ENCODE data around the gene HDAC9.

HDAC9 gene

GRCh38 chr7:18685971-18686370 lies 190.4 kb downstream of the HDAC9 start:
- no peaks in the 10 kb centered on the region for H3K4me1 ChIP-seq (ENCODE audit: control insufficient read depth, insufficient read depth, low read length, poor library complexity, severe bottlenecking)
- no peak overlapping the region for H3K27ac ChIP-seq (ENCODE audit: low read depth, low read length, severe bottlenecking)
- no peaks in the 10 kb centered on the region for H3K36me3 ChIP-seq (ENCODE audit: control insufficient read depth, insufficient read depth, low read length)

GRCh38 chr7:18689551-18689950 lies 194.0 kb downstream of the HDAC9 start:
- Histone ChIP-seq H3K4me1 (ENCODE audit: control insufficient read depth, insufficient read depth, low read length, poor library complexity, severe bottlenecking) (no peaks in the 10 kb centered on the region), H3K9me3 (ENCODE audit: control insufficient read depth, low read length) (no peaks in the 10 kb centered on the region), H3K27ac (ENCODE audit: low read depth, low read length, severe bottlenecking) (no peak overlapping the region), H3K36me3 (ENCODE audit: control insufficient read depth, insufficient read depth, low read length) (no peaks in the 10 kb centered on the region), H3K4me3 (ENCODE audit: extremely low read depth, insufficient read depth, low read length, poor library complexity, severe bottlenecking) (no peak overlapping the region)
- 100% methylated on average over 1 of the region's 2 CpGs for WGBS, 2 experiments (ENCODE audit: insufficient coverage in 2 of 2)

More at GRCh38 chr7:18685971-18686370, 190.4 kb downstream of the HDAC9 start:
- H3K4me3 ChIP-seq (ENCODE audit: extremely low read depth, insufficient read depth, low read length, poor library complexity, severe bottlenecking) = no peak overlapping the region
- H3K9me3 ChIP-seq (ENCODE audit: control insufficient read depth, low read length) = no peaks in the 10 kb centered on the region

GRCh38 chr7:18693406-18693805 lies 197.9 kb downstream of the HDAC9 start:
- H3K9me3 ChIP-seq (ENCODE audit: control insufficient read depth, low read length) = no peaks in the 10 kb centered on the region

GRCh38 chr7:18693816-18694215 lies 198.3 kb downstream of the HDAC9 start:
- no peaks in the 10 kb centered on the region for H3K9me3 ChIP-seq (ENCODE audit: control insufficient read depth, low read length)
- no peaks in the 10 kb centered on the region for H3K36me3 ChIP-seq (ENCODE audit: control insufficient read depth, insufficient read depth, low read length)

More at GRCh38 chr7:18693406-18693805, 197.9 kb downstream of the HDAC9 start:
- Histone ChIP-seq H3K27ac (ENCODE audit: low read depth, low read length, severe bottlenecking) (no peak overlapping the region), H3K36me3 (ENCODE audit: control insufficient read depth, insufficient read depth, low read length) (no peaks in the 10 kb centered on the region), H3K4me3 (ENCODE audit: extremely low read depth, insufficient read depth, low read length, poor library complexity, severe bottlenecking) (no peak overlapping the region), H3K4me1 (ENCODE audit: control insufficient read depth, insufficient read depth, low read length, poor library complexity, severe bottlenecking) (no peaks in the 10 kb centered on the region)
- WGBS, 2 experiments (ENCODE audit: insufficient coverage in 2 of 2) = 60% methylated on average over 1 of the region's 4 CpGs; no CpG with 5 or more reads in 1 of the 2 experiments

GRCh38 chr7:18694484-18694883 lies 198.9 kb downstream of the HDAC9 start:
- 80 to 90% methylated on average over 2 of the region's 3 CpGs for WGBS, 2 experiments (ENCODE audit: insufficient coverage in 2 of 2)
- no peaks in the 10 kb centered on the region for H3K36me3 ChIP-seq (ENCODE audit: control insufficient read depth, insufficient read depth, low read length)

More at GRCh38 chr7:18693816-18694215, 198.3 kb downstream of the HDAC9 start:
- no peak overlapping the region for H3K27ac ChIP-seq (ENCODE audit: low read depth, low read length, severe bottlenecking)
- H3K4me3 ChIP-seq (ENCODE audit: extremely low read depth, insufficient read depth, low read length, poor library complexity, severe bottlenecking) = no peak overlapping the region
- WGBS, 2 experiments (ENCODE audit: insufficient coverage in 2 of 2) = no CpG with 5 or more reads among the region's 2 CpGs
- no peaks in the 10 kb centered on the region for H3K4me1 ChIP-seq (ENCODE audit: control insufficient read depth, insufficient read depth, low read length, poor library complexity, severe bottlenecking)

GRCh38 chr7:18694911-18695310 lies 199.4 kb downstream of the HDAC9 start:
- no peaks in the 10 kb centered on the region for H3K36me3 ChIP-seq (ENCODE audit: control insufficient read depth, insufficient read depth, low read length)
- no CpG with 5 or more reads among the region's 1 CpG for WGBS, 2 experiments (ENCODE audit: insufficient coverage in 2 of 2)
- H3K4me1 ChIP-seq (ENCODE audit: control insufficient read depth, insufficient read depth, low read length, poor library complexity, severe bottlenecking) = no peaks in the 10 kb centered on the region
- H3K4me3 ChIP-seq (ENCODE audit: extremely low read depth, insufficient read depth, low read length, poor library complexity, severe bottlenecking) = no peak overlapping the region
- H3K9me3 ChIP-seq (ENCODE audit: control insufficient read depth, low read length) = no peaks in the 10 kb centered on the region
- no peak overlapping the region for H3K27ac ChIP-seq (ENCODE audit: low read depth, low read length, severe bottlenecking)

More at GRCh38 chr7:18694484-18694883, 198.9 kb downstream of the HDAC9 start:
- no peak overlapping the region for H3K4me3 ChIP-seq (ENCODE audit: extremely low read depth, insufficient read depth, low read length, poor library complexity, severe bottlenecking)
- H3K27ac ChIP-seq (ENCODE audit: low read depth, low read length, severe bottlenecking) = no peak overlapping the region
- no peaks in the 10 kb centered on the region for H3K9me3 ChIP-seq (ENCODE audit: control insufficient read depth, low read length)
- H3K4me1 ChIP-seq (ENCODE audit: control insufficient read depth, insufficient read depth, low read length, poor library complexity, severe bottlenecking) = no peaks in the 10 kb centered on the region

- Histone ChIP-seq H3K4me1 (ENCODE audit: control insufficient read depth, insufficient read depth, low read length, poor library complexity, severe bottlenecking) (no peaks in the 10 kb centered on the region), H3K27ac (ENCODE audit: low read depth, low read length, severe bottlenecking) (no peak overlapping the region), H3K4me3 (ENCODE audit: extremely low read depth, insufficient read depth, low read length, poor library complexity, severe bottlenecking) (no peak overlapping the region), H3K9me3 (ENCODE audit: control insufficient read depth, low read length) (no peaks in the 10 kb centered on the region), H3K36me3 (ENCODE audit: control insufficient read depth, insufficient read depth, low read length) (no peaks in the 10 kb centered on the region)
- 100% methylated on average over 1 to 3 of the region's 6 CpGs for WGBS, 2 experiments (ENCODE audit: insufficient coverage in 2 of 2)
These were observed 202.7 kb downstream of the HDAC9 start for GRCh38 chr7:18698258-18698734.

GRCh38 chr7:18700147-18700546 lies 204.6 kb downstream of the HDAC9 start:
- no peaks in the 10 kb centered on the region for H3K36me3 ChIP-seq (ENCODE audit: control insufficient read depth, insufficient read depth, low read length)
- H3K4me3 ChIP-seq (ENCODE audit: extremely low read depth, insufficient read depth, low read length, poor library complexity, severe bottlenecking) = no peak overlapping the region
- 60% methylated on average over 2 of the region's 7 CpGs; no CpG with 5 or more reads in 1 of the 2 experiments for WGBS, 2 experiments (ENCODE audit: insufficient coverage in 2 of 2)
- peaks cover 6% of the 10 kb centered on the region for H3K4me1 ChIP-seq (ENCODE audit: control insufficient read depth, insufficient read depth, low read length, poor library complexity, severe bottlenecking)
- no peaks in the 10 kb centered on the region for H3K9me3 ChIP-seq (ENCODE audit: control insufficient read depth, low read length)
- no peak overlapping the region for H3K27ac ChIP-seq (ENCODE audit: low read depth, low read length, severe bottlenecking)

- peaks cover 6% of the 10 kb centered on the region for H3K4me1 ChIP-seq (ENCODE audit: control insufficient read depth, insufficient read depth, low read length, poor library complexity, severe bottlenecking)
- 86 to 89% methylated on average over 10 to 12 of the region's 17 CpGs for WGBS, 2 experiments (ENCODE audit: insufficient coverage in 2 of 2)
- no peaks in the 10 kb centered on the region for H3K9me3 ChIP-seq (ENCODE audit: control insufficient read depth, low read length)
- H3K36me3 ChIP-seq (ENCODE audit: control insufficient read depth, insufficient read depth, low read length) = no peaks in the 10 kb centered on the region
- no peak overlapping the region for H3K4me3 ChIP-seq (ENCODE audit: extremely low read depth, insufficient read depth, low read length, poor library complexity, severe bottlenecking)
- no peak overlapping the region for H3K27ac ChIP-seq (ENCODE audit: low read depth, low read length, severe bottlenecking)
These were observed 206.7 kb downstream of the HDAC9 start for GRCh38 chr7:18702071-18702829.

- no peak overlapping the region for H3K27ac ChIP-seq (ENCODE audit: low read depth, low read length, severe bottlenecking)
- H3K4me3 ChIP-seq (ENCODE audit: extremely low read depth, insufficient read depth, low read length, poor library complexity, severe bottlenecking) = no peak overlapping the region
- no peaks in the 10 kb centered on the region for H3K36me3 ChIP-seq (ENCODE audit: control insufficient read depth, insufficient read depth, low read length)
- H3K9me3 ChIP-seq (ENCODE audit: control insufficient read depth, low read length) = no peaks in the 10 kb centered on the region
- peaks cover 6% of the 10 kb centered on the region for H3K4me1 ChIP-seq (ENCODE audit: control insufficient read depth, insufficient read depth, low read length, poor library complexity, severe bottlenecking)
These were observed 208.1 kb downstream of the HDAC9 start for GRCh38 chr7:18703685-18704084.

- no peaks in the 10 kb centered on the region for H3K36me3 ChIP-seq (ENCODE audit: control insufficient read depth, insufficient read depth, low read length)
- no peaks in the 10 kb centered on the region for H3K9me3 ChIP-seq (ENCODE audit: control insufficient read depth, low read length)
- H3K27ac ChIP-seq (ENCODE audit: low read depth, low read length, severe bottlenecking) = no peak overlapping the region
- peaks cover 6% of the 10 kb centered on the region for H3K4me1 ChIP-seq (ENCODE audit: control insufficient read depth, insufficient read depth, low read length, poor library complexity, severe bottlenecking)
- 92 to 94% methylated on average over 3 of the region's 3 CpGs for WGBS, 2 experiments (ENCODE audit: insufficient coverage in 2 of 2)
- no peak overlapping the region for H3K4me3 ChIP-seq (ENCODE audit: extremely low read depth, insufficient read depth, low read length, poor library complexity, severe bottlenecking)
These were observed 211.1 kb downstream of the HDAC9 start for GRCh38 chr7:18706670-18707069.

Measured in mesodermal cell (in vitro differentiated cells).